Spinal cord (tissue), 10 donors: ENCODE results near the gene CRHR2. TPM values are rescaled to one million over a fixed set of nuclear protein-coding genes. Genes with fewer than 3 reads are reported as not detected.

ENCODE experiments used
- DNase-seq, 6 donors: peaks; one replicate each; pipeline versions ENCODE4 v3.0.0 to v3.0.0-alpha.2; 2013 to 2015; ENCODE audit warnings: low spot score in 6 of 6, low read depth in 4 of 6
- H3K27ac ChIP-seq: one replicate; pipeline ENCODE4 v1.5.1; 2013; ENCODE audit warnings: low read depth, low read length, control low read depth
- H3K27me3 ChIP-seq: one replicate; pipeline ENCODE4 v1.6.1; 2013; ENCODE audit warnings: low read length; ENCODE audit not compliant: control insufficient read depth, insufficient read depth
- H3K36me3 ChIP-seq: one replicate; pipeline ENCODE4 v1.6.1; 2013; ENCODE audit warnings: low read length; ENCODE audit not compliant: control insufficient read depth, insufficient read depth
- H3K4me1 ChIP-seq: one replicate; pipeline ENCODE4 v1.6.1; 2013; ENCODE audit warnings: low read length; ENCODE audit not compliant: control insufficient read depth, insufficient read depth
- H3K4me3 ChIP-seq: one replicate; pipeline ENCODE4 v1.5.1; 2013; ENCODE audit warnings: low read depth, low read length, control low read depth
- H3K9me3 ChIP-seq: one replicate; pipeline ENCODE4 v1.6.1; 2013; ENCODE audit warnings: low read length; ENCODE audit not compliant: control insufficient read depth, insufficient read depth
- WGBS: methylation state at CpG from one replicate; pipeline ENCODE4 v1.1.5; 2013; ENCODE audit warnings: missing lambda C conversion rate; ENCODE audit not compliant: insufficient coverage; 5-methylcytosine and 5-hydroxymethylcytosine counted together
- long read RNA-seq, 4 donors: transcript quantifications; one replicate each; lab custom pipeline, GENCODE V29; 2026
- polyA plus RNA-seq, 2 donors: library from polyadenylated mRNA; unstranded; fragments of 120-200 nt; gene quantifications; one replicate each; pipeline ENCODE4 v1.2.1, GENCODE V29; 2013; ENCODE audit not compliant: insufficient read length in 2 of 2
- total RNA-seq, 2 donors: library from RNA; depleted of rRNA in 1 of 2; stranded (reverse); fragments of 120-200 nt in 1 of 2; fragments of >200 nt in 1 of 2; gene quantifications; one replicate each; pipeline versions ENCODE4 v1.2.3 to v1.2.4, GENCODE V29; 2013 to 2014
- donor health status: healthy.

The CRHR2 gene
- 1 to 10 TPM in 1 of 2 donors, under 1 TPM in 1; 0.89 to 2.4 TPM for total RNA-seq
- 1 to 10 TPM; 1.5 to 2.6 TPM for polyA plus RNA-seq
- long read RNA-seq, donor 1: 0 reads
- long read RNA-seq, donor 2: 0 reads
- long read RNA-seq, donor 3: 0 reads
- long read RNA-seq, donor 4: 0 reads

DNA sequence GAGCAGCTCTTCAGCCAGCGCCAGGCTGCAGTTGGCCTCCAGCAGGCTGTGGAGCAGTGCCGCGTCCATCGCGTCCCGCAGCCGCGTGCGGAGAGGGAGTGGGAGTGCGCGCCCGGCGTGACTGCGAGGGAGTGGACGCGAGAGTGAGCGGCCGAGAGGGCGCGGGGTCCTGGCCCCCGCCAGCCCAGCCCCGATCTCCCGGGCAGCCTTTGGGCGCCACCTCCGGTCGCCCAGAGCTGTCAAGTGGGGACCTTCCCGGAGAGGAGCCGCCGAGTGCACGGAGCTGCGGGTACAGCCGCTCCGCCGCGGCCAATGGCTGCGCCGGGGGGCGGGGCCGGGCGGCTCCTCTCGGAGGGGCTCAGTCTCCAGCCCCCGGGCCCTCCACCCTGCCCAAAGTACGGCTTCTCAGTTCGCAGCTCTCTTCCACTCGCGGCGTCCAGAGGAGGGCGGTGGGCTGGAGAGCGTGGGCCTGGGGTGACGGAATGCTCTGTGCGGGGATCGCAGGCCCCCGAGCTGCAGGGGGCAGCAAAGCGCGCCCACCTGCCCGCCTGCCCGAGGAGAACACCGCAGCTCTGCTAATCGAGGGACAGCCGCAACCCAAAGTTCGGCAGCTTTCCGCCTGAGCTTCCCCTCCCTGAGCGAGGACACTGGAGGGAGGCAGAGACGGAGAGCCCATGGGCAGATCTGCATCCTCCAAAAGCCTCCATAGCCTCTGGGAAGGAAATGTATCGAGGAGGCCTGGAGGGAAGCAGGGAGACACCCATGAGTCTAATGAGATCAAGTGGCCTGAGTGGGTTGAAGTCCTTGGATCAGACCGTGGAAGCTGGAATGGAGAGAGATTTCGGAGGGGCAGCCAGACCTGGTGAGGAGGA is at the start of gene CRHR2:
Gene CRHR2, minus strand, starts transcription at position 245 of the 872 bp plus-strand sequence. Its CDS starts 176 bp downstream, at position 69.
- peak within 1 kb of the TSS; percentile 13 for H3K4me3 ChIP-seq
- 2% methylated on average over 66 of the region's 67 CpGs for WGBS
- H3K4me1 ChIP-seq: peaks cover 33% of the 10 kb centered on the region
- H3K27ac ChIP-seq: no peak within 1 kb of the TSS
- H3K9me3 ChIP-seq: no peaks in the 10 kb centered on the region
- no peaks in the 10 kb centered on the region for H3K36me3 ChIP-seq
- peak in 3 of 6 donors; percentile 6 to 78 (median 65) for DNase-seq
- peaks cover 44% of the 10 kb centered on the region for H3K27me3 ChIP-seq

DNA sequence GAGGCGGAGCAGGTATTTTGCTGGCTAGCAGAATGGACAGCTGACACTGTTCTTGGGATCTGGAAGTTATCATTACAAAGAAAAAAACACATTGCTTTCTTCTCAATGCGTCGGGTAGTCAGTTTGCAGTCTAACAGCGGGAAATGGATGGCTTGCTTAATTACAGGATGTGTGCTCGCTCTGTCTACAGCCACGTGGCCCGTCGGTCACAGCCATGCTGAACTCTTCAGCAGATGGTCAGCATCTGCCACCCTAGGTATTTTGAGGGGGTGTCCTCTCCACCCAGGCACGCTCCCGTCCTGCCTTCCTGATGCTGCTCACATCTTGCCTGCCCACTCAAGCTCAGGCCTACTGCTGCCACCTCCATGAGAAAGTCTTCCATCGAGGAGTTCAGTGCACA is 49.3 kb upstream of the CRHR2 start:
- H3K27me3 ChIP-seq: peaks cover 4% of the 10 kb centered on the region
- H3K27ac ChIP-seq: no peak overlapping the region
- DNase-seq: peak in 1 of 6 donors; percentile 34
- H3K36me3 ChIP-seq: no peaks in the 10 kb centered on the region
- no peaks in the 10 kb centered on the region for H3K4me1 ChIP-seq
- H3K4me3 ChIP-seq: no peak overlapping the region
- 50% methylated on average over 9 of the region's 11 CpGs for WGBS
- no peaks in the 10 kb centered on the region for H3K9me3 ChIP-seq

- no peak for DNase-seq
- Histone ChIP-seq H3K9me3 (no peaks in the 10 kb centered on the region), H3K4me1 (peaks cover under 1% of the 10 kb centered on the region), H3K27ac (no peak overlapping the region), H3K36me3 (no peaks in the 10 kb centered on the region), H3K27me3 (peaks cover 4% of the 10 kb centered on the region), H3K4me3 (no peak overlapping the region)
- WGBS: 80% methylated on average over 3 of the region's 4 CpGs
Measured at GRCh38 chr7:30730996-30731395, 48.7 kb upstream of the CRHR2 start.

DNA sequence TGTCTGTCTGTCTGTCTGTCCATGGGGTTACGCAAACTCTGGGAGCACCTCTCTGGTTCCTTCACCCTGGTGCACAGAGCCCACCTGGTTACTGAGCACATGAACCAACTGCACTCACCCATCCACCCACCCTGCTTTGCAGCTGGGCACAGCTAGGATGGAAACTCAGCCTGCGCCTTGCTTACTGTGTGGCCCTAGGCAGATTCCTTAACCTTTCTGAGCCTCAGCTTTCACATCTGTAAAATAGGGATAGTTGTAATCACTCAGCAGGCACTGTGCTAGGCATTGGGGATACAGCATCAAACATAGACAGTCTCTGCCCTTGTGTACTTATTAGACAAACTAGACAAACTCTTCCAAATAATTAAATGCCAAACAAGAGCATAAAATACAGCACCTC is 47.8 kb upstream of the CRHR2 start:
- no peak overlapping the region for H3K27ac ChIP-seq
- H3K27me3 ChIP-seq: peaks cover 4% of the 10 kb centered on the region
- 89% methylated on average over 1 of the region's 2 CpGs for WGBS
- H3K36me3 ChIP-seq: no peaks in the 10 kb centered on the region
- H3K4me3 ChIP-seq: no peak overlapping the region
- no peak for DNase-seq
- peaks cover 9% of the 10 kb centered on the region for H3K4me1 ChIP-seq
- H3K9me3 ChIP-seq: no peaks in the 10 kb centered on the region

- WGBS: 89% methylated on average over 2 of the region's 2 CpGs
- DNase-seq: no peak
- H3K4me1 ChIP-seq: peaks cover 11% of the 10 kb centered on the region
- no peaks in the 10 kb centered on the region for H3K36me3 ChIP-seq
- peaks cover 9% of the 10 kb centered on the region for H3K27me3 ChIP-seq
- no peak overlapping the region for H3K27ac ChIP-seq
- no peaks in the 10 kb centered on the region for H3K9me3 ChIP-seq
- H3K4me3 ChIP-seq: no peak overlapping the region
Measured at GRCh38 chr7:30729642-30730041, 47.4 kb upstream of the CRHR2 start.

GRCh38 chr7:30728591-30729100 is 46.4 kb upstream of the CRHR2 start:
- H3K27ac ChIP-seq: no peak overlapping the region
- H3K4me1 ChIP-seq: peaks cover 11% of the 10 kb centered on the region
- WGBS: 65% methylated on average over 4 of the region's 6 CpGs
- no peaks in the 10 kb centered on the region for H3K36me3 ChIP-seq
- H3K9me3 ChIP-seq: no peaks in the 10 kb centered on the region
- DNase-seq: no peak
- peaks cover 10% of the 10 kb centered on the region for H3K27me3 ChIP-seq
- no peak overlapping the region for H3K4me3 ChIP-seq

- H3K9me3 ChIP-seq: no peaks in the 10 kb centered on the region
- DNase-seq: peak in 1 of 6 donors; percentile 32
- 59% methylated on average over 4 of the region's 8 CpGs for WGBS
- peaks cover 10% of the 10 kb centered on the region for H3K27me3 ChIP-seq
- H3K4me3 ChIP-seq: no peak overlapping the region
- H3K36me3 ChIP-seq: no peaks in the 10 kb centered on the region
- no peak overlapping the region for H3K27ac ChIP-seq
- peaks cover 11% of the 10 kb centered on the region for H3K4me1 ChIP-seq
Measured at GRCh38 chr7:30727061-30727945, 45.0 kb upstream of the CRHR2 start.

DNA sequence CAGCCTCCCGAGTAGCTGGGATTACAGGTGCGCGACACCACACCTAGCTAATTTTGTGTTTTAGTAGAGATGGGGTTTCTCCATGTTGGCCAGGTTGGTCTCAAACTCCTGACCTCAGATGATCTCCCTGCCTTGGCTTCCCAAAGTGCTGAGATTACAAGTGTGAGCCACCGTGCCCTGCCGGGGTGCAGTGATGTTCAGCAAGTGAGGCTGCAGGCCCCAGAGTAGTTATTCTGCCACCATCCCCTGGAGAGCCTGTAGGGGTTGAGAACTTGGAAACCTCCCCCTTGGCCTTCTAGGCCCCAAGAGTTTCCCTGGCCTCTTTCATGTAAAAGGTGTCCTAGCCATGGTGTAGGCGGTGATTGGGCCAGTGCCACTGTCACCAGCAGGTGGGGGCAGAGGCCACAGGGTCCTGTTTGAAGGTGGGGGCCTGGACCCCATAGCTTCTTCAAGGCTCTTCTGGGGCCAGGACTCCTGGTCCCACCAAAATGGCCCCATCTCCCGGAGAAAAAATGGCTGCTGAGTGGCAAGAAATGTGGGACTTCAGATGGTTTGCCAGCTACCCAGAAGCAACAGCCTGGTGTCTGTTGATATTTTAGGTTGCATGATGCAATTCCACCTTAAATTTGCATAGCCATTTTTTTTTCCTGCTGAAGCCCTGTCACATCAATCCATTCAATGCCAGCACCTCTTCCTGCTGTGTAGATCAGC is 44.2 kb upstream of the CRHR2 start:
- Histone ChIP-seq H3K27me3 (peaks cover 10% of the 10 kb centered on the region), H3K4me1 (peaks cover 11% of the 10 kb centered on the region), H3K4me3 (no peak overlapping the region), H3K36me3 (no peaks in the 10 kb centered on the region), H3K9me3 (no peaks in the 10 kb centered on the region), H3K27ac (no peak overlapping the region)
- WGBS: 93% methylated on average over 3 of the region's 7 CpGs
- DNase-seq: no peak

GRCh38 chr7:30723776-30724175 is 41.5 kb upstream of the CRHR2 start:
- H3K27me3 ChIP-seq: peaks cover 6% of the 10 kb centered on the region
- H3K4me3 ChIP-seq: no peak overlapping the region
- H3K36me3 ChIP-seq: no peaks in the 10 kb centered on the region
- DNase-seq: no peak
- no peak overlapping the region for H3K27ac ChIP-seq
- H3K4me1 ChIP-seq: peaks cover 11% of the 10 kb centered on the region
- WGBS: 67% methylated on average over 1 of the region's 4 CpGs
- H3K9me3 ChIP-seq: no peaks in the 10 kb centered on the region
